Osteoblast (primary cell): ENCODE measurements around the gene HHAT. TPM values are rescaled to one million over a fixed set of nuclear protein-coding genes. Genes with fewer than 3 reads are reported as not detected.

Source experiments
- DNase-seq: peaks from one replicate; pipeline ENCODE4 v3.0.0; 2011; ENCODE audit warnings: low spot score, mixed read lengths; ENCODE audit not compliant: insufficient read length; ENCODE audit errors: missing footprints
- H2AFZ ChIP-seq: 2 replicates; pipeline ENCODE4 v1.6.0; 2011; ENCODE audit warnings: mild to moderate bottlenecking, low read length
- H3K27ac ChIP-seq: 2 replicates; pipeline ENCODE4 v1.5.1; 2011; ENCODE audit warnings: mild to moderate bottlenecking, low read depth, low read length, moderate library complexity
- H3K27me3 ChIP-seq: 2 replicates; pipeline ENCODE4 v1.6.0; 2012; ENCODE audit warnings: mild to moderate bottlenecking, control low read depth, inconsistent platforms, low read length, moderate library complexity; ENCODE audit not compliant: insufficient read depth
- H3K36me3 ChIP-seq: 2 replicates; pipeline ENCODE4 v1.5.1; 2011; ENCODE audit warnings: mild to moderate bottlenecking, low read length, control low read depth, moderate library complexity; ENCODE audit not compliant: insufficient read depth
- H3K4me1 ChIP-seq: 2 replicates; pipeline ENCODE4 v1.5.1; 2011; ENCODE audit warnings: mild to moderate bottlenecking, low read length, control low read depth, moderate library complexity; ENCODE audit not compliant: insufficient read depth
- H3K4me2 ChIP-seq: 2 replicates; pipeline ENCODE4 v1.6.0; 2011; ENCODE audit warnings: mild to moderate bottlenecking, low read length; ENCODE audit not compliant: insufficient read depth
- H3K4me3 ChIP-seq: fragments of 200-600 bp; sonication (generic); 3 replicates; pipeline ENCODE4 v1.5.1; 2012; ENCODE audit warnings: mild to moderate bottlenecking, low read length, inconsistent platforms; ENCODE audit not compliant: insufficient read depth
- H3K79me2 ChIP-seq: 2 replicates; pipeline ENCODE4 v1.6.0; 2012; ENCODE audit warnings: mild to moderate bottlenecking, low read length, control low read depth, inconsistent platforms; ENCODE audit not compliant: insufficient read depth
- H3K9me3 ChIP-seq: 2 replicates; pipeline ENCODE4 v1.5.1; 2011; ENCODE audit warnings: low read depth, low read length, control low read depth
- H4K20me1 ChIP-seq: 2 replicates; pipeline ENCODE4 v1.6.0; 2012; ENCODE audit warnings: mild to moderate bottlenecking, low read length, control low read depth; ENCODE audit not compliant: insufficient read depth
- CTCF ChIP-seq: IDR thresholded peaks from 2 replicates; pipeline ENCODE4 v1.5.1; 2011; ENCODE audit warnings: mild to moderate bottlenecking, low read depth, low read length, moderate library complexity; ENCODE audit errors: extremely low read depth
- total RNA-seq: library from RNA; depleted of rRNA; stranded (reverse); fragments of >200 nt; gene quantifications from 2 replicates; pipeline ENCODE4 v1.2.3, GENCODE V29; 2012

The HHAT gene
- total RNA-seq, 1 donor = 5.1 TPM

- H3K36me3 ChIP-seq = no peaks in the 10 kb centered on the region
- no peak overlapping the region for H2AFZ ChIP-seq
- peak overlapping the region; percentile 14 for H3K4me3 ChIP-seq
- H3K4me2 ChIP-seq = peak overlapping the region; percentile 73
- peak overlapping the region; percentile 99 for H3K27ac ChIP-seq
- H3K79me2 ChIP-seq = no peaks in the 10 kb centered on the region
- H4K20me1 ChIP-seq = no peaks in the 10 kb centered on the region
- peaks cover 42% of the 10 kb centered on the region for H3K4me1 ChIP-seq
- no peaks in the 10 kb centered on the region for H3K9me3 ChIP-seq
- DNase-seq = peak; percentile 48
- H3K27me3 ChIP-seq = no peaks in the 10 kb centered on the region
- no peak for TF ChIP-seq CTCF
These were observed 110.5 kb downstream of the HHAT start for GRCh38 chr1:210438928-210439841.

- H3K4me1 ChIP-seq = peaks cover 42% of the 10 kb centered on the region
- no peak for TF ChIP-seq CTCF
- H3K9me3 ChIP-seq = no peaks in the 10 kb centered on the region
- H2AFZ ChIP-seq = no peak overlapping the region
- no peaks in the 10 kb centered on the region for H3K36me3 ChIP-seq
- no peaks in the 10 kb centered on the region for H3K79me2 ChIP-seq
- peak overlapping the region; percentile 73 for H3K4me2 ChIP-seq
- no peak overlapping the region for H3K4me3 ChIP-seq
- peak overlapping the region; percentile 99 for H3K27ac ChIP-seq
- H3K27me3 ChIP-seq = no peaks in the 10 kb centered on the region
- DNase-seq = no peak
- no peaks in the 10 kb centered on the region for H4K20me1 ChIP-seq
These were observed 111.4 kb downstream of the HHAT start for GRCh38 chr1:210440081-210440480.

GRCh38 chr1:210441028-210441427 lies 112.3 kb downstream of the HHAT start:
- Histone ChIP-seq H3K4me1 (peaks cover 42% of the 10 kb centered on the region), H3K27ac (peak overlapping the region; percentile 99), H3K4me2 (no peak overlapping the region), H3K79me2 (no peaks in the 10 kb centered on the region), H3K27me3 (no peaks in the 10 kb centered on the region), H3K36me3 (no peaks in the 10 kb centered on the region), H4K20me1 (no peaks in the 10 kb centered on the region), H2AFZ (no peak overlapping the region), H3K4me3 (no peak overlapping the region), H3K9me3 (no peaks in the 10 kb centered on the region)
- DNase-seq = peak; percentile 4
- no peak for TF ChIP-seq CTCF

GRCh38 chr1:210445485-210445884 lies 116.8 kb downstream of the HHAT start:
- Histone ChIP-seq H3K9me3 (no peaks in the 10 kb centered on the region), H3K27me3 (no peaks in the 10 kb centered on the region), H3K4me1 (peaks cover 15% of the 10 kb centered on the region), H3K4me3 (no peak overlapping the region), H3K79me2 (no peaks in the 10 kb centered on the region), H4K20me1 (no peaks in the 10 kb centered on the region), H3K36me3 (no peaks in the 10 kb centered on the region), H2AFZ (no peak overlapping the region), H3K4me2 (no peak overlapping the region), H3K27ac (no peak overlapping the region)
- TF ChIP-seq CTCF = no peak
- no peak for DNase-seq
